ENCODE data around the gene ADCK1. TPM values are rescaled to one million over a fixed set of nuclear protein-coding genes. Genes with fewer than 3 reads are reported as not detected.
"Not testable (repeated sequence)": the region's sequence is repeated elsewhere in the genome, so short reads cannot be mapped to it uniquely, and the experiment has no call there.

Gene ADCK1
- polyA plus RNA-seq, 1 experiment, result 4.8 TPM

- H3K4me3 ChIP-seq (ENCODE audit: low read depth, low read length), result peak overlapping the region; percentile 93
- CTCF ChIA-PET, result interaction anchor here (0.6 to 1.3 kb wide), 5 partner anchors 14 to 805 kb away, joined by 3 to 5 read pairs (median 3); partner anchors contain the start of gene ADCK1
- H3K27me3 ChIP-seq (ENCODE audit: control insufficient read depth, insufficient read depth, low read length), result no peaks in the 10 kb centered on the region
- POLR2A ChIA-PET, result interaction anchor here (0.5 to 1.4 kb wide), 3 partner anchors 36 to 304 kb away, joined by 3 to 4 read pairs (median 4); partner anchors contain the start of genes ADCK1 and VIPAS39
- peak overlapping the region; percentile 47 for H3K27ac ChIP-seq (ENCODE audit: low read depth, low read length)
- TF ChIP-seq CTCF (IDR thresholded peaks at IDR 0.05; ENCODE audit: low read depth, low read length), result peak; percentile 43
- H3K9me3 ChIP-seq (ENCODE audit: control insufficient read depth, insufficient read depth, low read length), result no peaks in the 10 kb centered on the region; the same call in 1 of the 2 replicates
- no peak for DNase-seq (ENCODE audit: low read depth, low spot score)
Observed at GRCh38 chr14:77761205-77761931, 38.5 kb upstream of the ADCK1 start.

- CTCF ChIA-PET, result interaction anchor here (0.6 kb wide), 1 partner anchor 87 kb away, joined by 5 read pairs; no protein-coding TSS in a partner anchor
- no peak for TF ChIP-seq CTCF (IDR thresholded peaks at IDR 0.05; ENCODE audit: low read depth, low read length)
- H3K4me3 ChIP-seq (ENCODE audit: low read depth, low read length), result no peak overlapping the region
- no peaks in the 10 kb centered on the region for H3K27me3 ChIP-seq (ENCODE audit: control insufficient read depth, insufficient read depth, low read length)
- POLR2A ChIA-PET, result no interaction called here
- DNase-seq (ENCODE audit: low read depth, low spot score), result no peak
- no peak overlapping the region for H3K27ac ChIP-seq (ENCODE audit: low read depth, low read length)
- H3K9me3 ChIP-seq (ENCODE audit: control insufficient read depth, insufficient read depth, low read length), result no peaks in the 10 kb centered on the region; the same call in 1 of the 2 replicates
Observed at GRCh38 chr14:77763316-77763715, 36.6 kb upstream of the ADCK1 start.

GRCh38 chr14:77763978-77764377 lies 35.9 kb upstream of the ADCK1 start:
- H3K9me3 ChIP-seq (ENCODE audit: control insufficient read depth, insufficient read depth, low read length), result no peaks in the 10 kb centered on the region; the same call in 1 of the 2 replicates
- no peaks in the 10 kb centered on the region for H3K27me3 ChIP-seq (ENCODE audit: control insufficient read depth, insufficient read depth, low read length)
- ChIA-PET POLR2A (no interaction called here), CTCF (no interaction called here)
- H3K4me3 ChIP-seq (ENCODE audit: low read depth, low read length), result no peak overlapping the region
- H3K27ac ChIP-seq (ENCODE audit: low read depth, low read length), result no peak overlapping the region
- TF ChIP-seq CTCF (IDR thresholded peaks at IDR 0.05; ENCODE audit: low read depth, low read length), result no peak
- DNase-seq (ENCODE audit: low read depth, low spot score), result no peak

GRCh38 chr14:77768442-77769069 lies 31.4 kb upstream of the ADCK1 start:
- CTCF ChIA-PET; H3K9me3 ChIP-seq (ENCODE audit: control insufficient read depth, insufficient read depth, low read length); H3K4me3 ChIP-seq (ENCODE audit: low read depth, low read length); H3K27ac ChIP-seq (ENCODE audit: low read depth, low read length); H3K27me3 ChIP-seq (ENCODE audit: control insufficient read depth, insufficient read depth, low read length); DNase-seq (ENCODE audit: low read depth, low spot score); POLR2A ChIA-PET: not testable (repeated sequence)

- POLR2A ChIA-PET; H3K4me3 ChIP-seq (ENCODE audit: low read depth, low read length); H3K27ac ChIP-seq (ENCODE audit: low read depth, low read length); CTCF ChIA-PET; H3K9me3 ChIP-seq (ENCODE audit: control insufficient read depth, insufficient read depth, low read length); H3K27me3 ChIP-seq (ENCODE audit: control insufficient read depth, insufficient read depth, low read length); DNase-seq (ENCODE audit: low read depth, low spot score): not testable (repeated sequence)
Observed at GRCh38 chr14:77773966-77774365, 25.9 kb upstream of the ADCK1 start.

GRCh38 chr14:77782202-77782601 lies 17.7 kb upstream of the ADCK1 start:
- ChIA-PET CTCF (interaction anchor here (0.7 kb wide), 1 partner anchor 746 kb away, joined by 5 read pairs; no protein-coding TSS in a partner anchor), POLR2A (no interaction called here)
- TF ChIP-seq CTCF (IDR thresholded peaks at IDR 0.05; ENCODE audit: low read depth, low read length), result no peak

More at GRCh38 chr14:77782202-77782601, 17.7 kb upstream of the ADCK1 start:
- no peak for DNase-seq (ENCODE audit: low read depth, low spot score)
- H3K27me3 ChIP-seq (ENCODE audit: control insufficient read depth, insufficient read depth, low read length), result no peaks in the 10 kb centered on the region
- H3K9me3 ChIP-seq (ENCODE audit: control insufficient read depth, insufficient read depth, low read length), result no peaks in the 10 kb centered on the region
- no peak overlapping the region for H3K4me3 ChIP-seq (ENCODE audit: low read depth, low read length)
- H3K27ac ChIP-seq (ENCODE audit: low read depth, low read length), result no peak overlapping the region

Measured in AG04450 (cell line).